Adipose tissue (tissue), 3 donors: ENCODE data around the gene LINC01488. TPM values are rescaled to one million over a fixed set of nuclear protein-coding genes. Genes with fewer than 3 reads are reported as not detected.

Experiments
- H3K27ac ChIP-seq: one replicate; pipeline ENCODE4 v1.5.1; 2013; ENCODE audit warnings: low read depth, low read length
- WGBS, 3 donors: extraction: QIAGEN DNeasy Blood & Tissue Kit; methylation state at CpG; one replicate each; pipeline ENCODE4 v1.1.7; 2013; 5-methylcytosine and 5-hydroxymethylcytosine counted together
- polyA plus RNA-seq, 3 donors: library from polyadenylated mRNA; stranded (reverse); fragments of 200-250 nt; gene quantifications; one replicate each; pipeline ENCODE4 v1.2.3, GENCODE V29; 2013
- donor health status: healthy with polysubstance abuse.
- donor health status: Bipolar disorder and iron deficiency.
- donor health status: healthy.

The LINC01488 gene
- polyA plus RNA-seq, 3 donors = not detected

DNA sequence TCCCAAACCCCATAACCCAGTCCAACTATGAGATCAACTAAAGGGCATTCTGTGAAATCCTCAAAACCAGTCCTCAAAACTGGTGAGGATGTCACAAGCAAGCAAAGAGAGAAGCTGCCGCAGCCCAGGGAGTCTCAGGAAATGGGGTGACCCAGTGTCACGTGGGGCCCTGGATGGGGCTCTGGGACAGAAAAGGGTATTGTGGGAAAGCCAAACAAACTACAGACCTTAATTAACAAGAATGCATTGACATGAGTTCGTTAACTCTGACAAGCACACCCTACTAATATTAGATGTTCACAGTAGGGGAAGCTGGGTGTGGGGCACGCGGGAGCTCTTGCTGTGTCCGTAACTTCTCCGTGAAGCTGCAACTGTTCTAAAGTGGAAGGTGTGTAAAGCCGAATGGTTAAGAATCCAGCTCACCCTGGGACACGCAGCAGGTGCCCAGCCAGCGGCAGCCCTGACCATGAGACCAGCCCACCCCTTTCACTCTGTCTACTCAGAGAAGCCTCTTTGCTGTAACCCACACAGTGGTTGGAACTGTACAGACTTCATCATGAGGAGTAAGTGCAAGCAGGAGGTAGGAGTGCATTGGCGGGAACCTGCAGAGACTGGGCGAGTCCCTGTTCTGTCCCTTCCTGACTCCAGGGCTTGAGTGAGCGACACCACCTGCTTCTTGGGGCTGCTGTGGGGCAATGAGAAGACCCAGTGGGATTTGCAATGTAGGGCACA lies 17.9 kb downstream of the LINC01488 start:
- H3K27ac ChIP-seq = no peak overlapping the region
- WGBS, 3 donors = 59 to 64% (median 61%) methylated on average over 13 of the region's 13 CpGs

DNA sequence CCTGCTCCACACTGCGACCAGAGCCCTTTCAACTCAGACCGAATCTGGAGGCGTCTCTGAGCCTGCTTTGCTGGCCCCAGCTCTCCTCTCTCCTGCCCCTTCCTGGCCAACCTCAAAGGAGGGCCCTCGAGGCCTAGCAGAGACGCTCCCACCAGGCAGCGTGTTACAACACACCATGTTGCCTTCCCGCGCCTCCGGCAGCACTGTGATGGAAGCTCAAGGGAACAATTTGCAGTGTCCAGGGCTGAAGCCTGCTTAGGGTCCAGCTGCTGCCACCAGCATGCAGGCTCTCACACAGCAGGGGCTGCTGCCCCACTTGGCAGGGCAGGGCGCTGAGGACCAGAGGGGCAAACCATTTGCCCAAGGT lies 18.4 kb downstream of the LINC01488 start:
- H3K27ac ChIP-seq = no peak overlapping the region
- 68 to 79% (median 79%) methylated on average over 10 of the region's 10 CpGs for WGBS, 3 donors

DNA sequence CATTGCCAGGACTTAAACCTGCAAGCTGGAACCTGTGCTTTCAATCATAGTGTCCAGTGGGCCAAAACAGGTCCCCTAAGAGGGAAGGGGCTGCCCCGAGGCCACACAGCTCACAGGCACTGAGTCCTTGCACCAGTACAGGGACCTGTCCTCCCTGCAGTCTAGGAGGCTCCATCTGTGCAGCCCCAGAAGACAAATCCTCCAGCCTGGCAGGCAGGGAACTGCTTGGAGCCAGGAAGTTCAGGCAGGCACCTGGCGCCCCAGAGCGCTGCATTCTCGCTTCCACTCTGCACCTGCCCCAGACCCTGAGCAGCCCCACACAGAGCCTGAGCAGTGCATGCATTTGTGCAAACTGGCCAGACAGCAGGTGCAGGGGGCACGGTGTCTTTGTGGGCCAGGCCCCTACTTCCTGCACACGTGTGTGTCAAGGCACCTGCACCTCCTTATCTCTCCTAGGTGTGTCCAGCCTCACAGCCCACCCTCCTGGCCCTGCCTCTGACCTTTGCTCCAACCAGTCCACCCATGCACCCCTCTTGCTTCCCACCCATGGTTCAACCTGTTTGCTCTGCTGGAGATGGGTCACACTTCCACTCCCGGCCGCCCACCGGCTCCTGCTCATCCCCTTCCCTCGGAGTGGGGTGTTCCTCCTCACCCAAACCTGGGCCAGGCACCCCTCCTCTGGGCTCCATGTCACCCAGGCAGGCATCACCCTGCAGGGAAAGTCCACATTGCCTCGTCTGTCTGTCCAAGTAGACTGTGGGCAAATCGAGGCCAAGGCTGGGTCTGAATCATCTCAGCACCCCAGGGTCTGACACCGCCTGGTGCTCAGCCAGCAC lies 19.0 kb downstream of the LINC01488 start:
- WGBS, 3 donors = 78 to 88% (median 84%) methylated on average over 13 of the region's 13 CpGs

DNA sequence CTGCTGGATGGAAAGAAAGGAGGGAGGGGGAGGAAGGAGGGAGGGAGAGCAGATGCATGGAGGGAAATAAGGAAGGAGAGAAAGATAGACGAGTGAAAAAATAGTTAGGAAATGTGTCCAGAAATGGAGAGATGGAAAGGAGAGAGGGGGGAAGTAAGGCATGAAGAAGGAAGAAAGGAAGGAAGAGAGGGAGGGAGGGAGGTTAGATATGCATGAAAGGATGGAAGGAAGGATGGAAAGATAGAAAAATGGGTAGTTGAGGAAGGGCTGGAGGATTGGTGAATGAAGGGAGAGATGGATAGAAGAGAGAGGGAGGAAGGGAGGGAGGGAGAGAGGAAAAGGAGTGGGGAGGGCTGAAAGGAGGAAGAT lies 19.6 kb downstream of the LINC01488 start:
- 62 to 74% (median 70%) methylated on average over 1 of the region's 1 CpG for WGBS, 3 donors
- no peak overlapping the region for H3K27ac ChIP-seq

More for the DNA sequence above, 19.0 kb downstream of the LINC01488 start:
- no peak overlapping the region for H3K27ac ChIP-seq

DNA sequence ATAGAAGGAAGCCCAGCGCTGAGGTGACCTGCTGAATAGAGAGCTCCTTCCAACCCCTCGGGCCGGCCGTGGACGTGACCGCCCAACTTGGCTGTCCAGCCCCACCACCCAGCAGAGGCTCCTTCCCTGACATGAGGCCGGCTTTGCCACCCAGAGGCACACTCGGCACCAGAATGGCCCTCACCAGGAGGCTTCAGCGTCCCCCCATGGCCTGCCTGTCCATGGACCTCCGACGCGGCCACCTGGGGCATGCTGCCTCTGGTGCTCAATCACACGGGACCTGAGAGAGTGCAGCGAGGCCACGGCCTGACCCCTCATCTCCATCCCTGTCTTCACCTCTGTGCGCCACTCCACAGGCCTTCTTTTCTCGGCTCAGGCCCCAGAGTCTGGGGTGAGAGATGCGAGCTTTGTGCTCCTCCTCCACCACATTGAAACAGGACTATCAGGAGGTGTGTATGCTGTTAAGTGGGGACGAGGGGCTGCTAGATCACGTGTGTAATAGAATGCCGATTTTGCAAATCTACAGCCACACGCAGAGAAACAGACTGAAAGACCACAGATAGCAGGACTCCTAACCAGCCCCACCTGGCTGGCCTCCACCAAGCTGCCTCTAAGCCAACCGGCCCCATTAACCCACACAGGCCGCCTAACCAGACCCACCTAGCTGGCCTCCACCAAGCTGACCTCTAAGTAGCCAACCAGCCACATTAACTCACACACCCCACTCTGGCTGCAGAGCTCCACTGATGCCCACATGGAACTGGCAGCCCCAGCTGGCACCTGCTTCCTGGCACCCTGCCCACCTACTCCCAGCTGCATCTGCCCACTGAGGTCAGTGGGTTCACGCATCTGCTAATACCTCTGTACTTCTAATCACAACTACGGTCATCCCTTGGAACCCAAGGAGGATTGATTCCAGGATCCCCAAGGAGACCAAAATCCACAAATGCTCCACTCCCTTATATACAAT lies 20.7 kb downstream of the LINC01488 start:
- no peak overlapping the region for H3K27ac ChIP-seq
- WGBS, 3 donors = 89 to 95% (median 94%) methylated on average over 26 of the region's 26 CpGs

DNA sequence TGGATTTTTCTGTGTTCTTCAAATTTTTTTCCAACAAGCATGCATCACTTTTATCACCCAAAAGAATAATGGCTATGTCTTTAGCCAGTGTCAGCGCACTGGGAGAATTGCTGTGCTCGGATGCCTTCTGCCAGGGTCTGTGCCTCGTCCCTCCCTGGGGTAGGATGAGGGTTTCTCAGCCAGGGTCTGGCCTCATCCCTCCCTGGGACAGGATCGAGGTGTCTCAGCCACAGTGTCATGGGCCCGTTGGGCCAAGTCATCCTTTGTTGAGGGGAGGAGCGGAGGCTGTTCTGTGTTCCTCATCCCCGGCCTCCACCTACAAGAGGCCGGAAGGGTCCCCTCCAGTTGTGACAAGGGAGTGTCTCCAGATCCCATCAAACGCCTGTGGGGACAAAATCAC lies 22.7 kb downstream of the LINC01488 start:
- H3K27ac ChIP-seq = no peak overlapping the region
- 87 to 94% (median 92%) methylated on average over 9 of the region's 9 CpGs for WGBS, 3 donors

DNA sequence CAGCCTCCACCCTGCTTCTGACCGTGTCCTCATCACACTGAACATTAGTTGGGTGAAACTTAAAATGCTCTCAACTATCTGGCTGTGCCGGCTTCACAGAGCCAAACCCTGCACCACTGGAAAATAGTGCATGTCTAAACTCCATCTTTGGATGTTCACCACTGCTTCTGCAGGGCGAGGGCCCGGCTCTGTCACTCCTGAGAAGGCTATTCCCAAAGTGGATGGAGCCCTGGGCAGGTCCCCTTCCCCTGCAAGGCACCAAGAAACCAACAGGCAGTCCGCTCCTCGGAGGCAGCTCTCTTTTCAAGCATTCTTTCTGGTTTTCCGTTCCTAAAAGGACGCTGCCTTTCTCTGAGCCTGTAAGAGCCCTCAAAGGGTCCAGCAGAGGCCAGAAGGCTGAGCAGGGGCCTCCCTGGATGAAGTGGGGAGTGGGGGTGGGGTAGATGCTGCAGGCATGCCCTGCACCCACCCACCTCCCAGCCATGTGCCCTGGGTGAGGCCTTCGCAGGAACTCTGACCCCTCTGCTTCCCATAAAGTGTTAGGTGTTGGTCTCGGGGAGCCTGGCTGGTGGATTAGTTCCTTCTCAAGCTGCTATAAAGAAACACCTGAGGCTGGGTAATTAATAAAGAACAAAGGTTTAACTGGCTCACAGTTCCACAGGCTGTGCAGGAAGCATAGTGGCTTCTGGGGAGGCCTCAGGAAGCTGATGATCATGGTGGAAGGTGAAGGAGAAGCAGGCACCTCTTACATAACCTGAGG lies 23.3 kb downstream of the LINC01488 start:
- WGBS, 3 donors = 87 to 94% (median 93%) methylated on average over 10 of the region's 10 CpGs
- no peak overlapping the region for H3K27ac ChIP-seq

DNA sequence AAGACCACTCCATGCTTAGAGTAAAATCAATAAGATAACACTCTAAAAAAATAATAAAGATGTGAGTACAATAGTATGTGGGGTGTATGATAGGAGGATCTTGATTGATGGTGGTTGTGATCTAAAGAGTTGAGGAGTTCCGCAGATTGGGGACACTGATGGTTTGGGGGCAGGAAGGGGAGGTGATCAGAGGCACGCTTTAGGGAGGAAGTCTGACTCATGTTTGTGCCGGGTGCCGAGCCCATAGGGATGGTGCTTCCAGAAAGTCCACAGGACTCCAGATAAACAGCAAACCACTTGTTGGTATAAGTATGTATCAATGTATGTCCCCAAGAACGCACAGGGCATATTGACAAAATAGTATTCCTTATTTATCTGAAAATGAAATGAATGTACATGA lies 27.5 kb downstream of the LINC01488 start:
- 42 to 61% (median 44%) methylated on average over 5 of the region's 5 CpGs for WGBS, 3 donors
- no peak overlapping the region for H3K27ac ChIP-seq

DNA sequence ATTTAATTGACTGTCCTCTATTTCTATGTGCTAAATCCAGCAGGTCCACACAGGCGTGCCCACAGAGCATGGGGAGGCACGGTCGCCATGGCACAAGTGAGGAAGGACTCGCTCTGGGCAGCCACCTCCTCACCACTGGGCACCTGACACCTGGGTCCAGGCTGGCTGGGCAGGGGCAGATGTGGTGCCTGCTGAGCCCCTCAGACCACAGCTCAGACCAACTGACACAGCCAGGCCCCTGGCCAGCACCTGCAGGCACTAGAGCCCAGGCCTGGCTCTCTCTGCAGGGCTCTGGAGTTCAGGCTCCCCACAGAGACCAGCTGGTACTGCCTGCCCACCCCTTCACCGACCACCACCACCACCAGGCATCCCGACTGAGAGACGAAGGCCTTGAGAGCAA lies 27.9 kb downstream of the LINC01488 start:
- 88 to 97% (median 94%) methylated on average over 7 of the region's 7 CpGs for WGBS, 3 donors

DNA sequence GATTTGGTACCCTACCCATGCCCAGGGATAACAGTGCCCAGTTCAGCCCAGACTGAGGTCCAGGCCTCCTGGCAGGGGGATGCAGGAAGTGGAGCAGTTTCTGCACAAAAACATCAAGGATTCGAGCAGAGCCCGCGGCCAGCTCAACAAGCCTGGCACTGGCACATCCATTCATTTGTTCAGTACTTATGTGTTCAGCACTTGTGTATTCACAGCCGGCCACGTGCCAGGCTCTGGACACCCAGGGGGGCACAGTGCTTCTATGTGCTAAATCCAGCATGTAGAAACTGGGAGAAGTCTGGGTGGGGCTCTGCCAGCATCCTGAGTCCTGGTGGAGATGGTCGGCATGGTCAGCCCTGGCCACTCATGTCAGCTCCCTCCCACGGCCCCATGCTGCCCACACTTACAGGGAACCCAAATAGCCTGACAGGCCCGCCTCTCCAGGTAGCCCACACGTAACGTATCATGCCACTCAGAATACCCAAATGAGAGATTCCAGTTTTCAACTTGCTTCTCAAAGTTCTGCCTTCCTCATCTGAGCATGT lies 28.5 kb downstream of the LINC01488 start:
- 86 to 94% (median 88%) methylated on average over 10 of the region's 10 CpGs for WGBS, 3 donors
- H3K27ac ChIP-seq = no peak overlapping the region

More for the DNA sequence above, 27.9 kb downstream of the LINC01488 start:
- no peak overlapping the region for H3K27ac ChIP-seq

DNA sequence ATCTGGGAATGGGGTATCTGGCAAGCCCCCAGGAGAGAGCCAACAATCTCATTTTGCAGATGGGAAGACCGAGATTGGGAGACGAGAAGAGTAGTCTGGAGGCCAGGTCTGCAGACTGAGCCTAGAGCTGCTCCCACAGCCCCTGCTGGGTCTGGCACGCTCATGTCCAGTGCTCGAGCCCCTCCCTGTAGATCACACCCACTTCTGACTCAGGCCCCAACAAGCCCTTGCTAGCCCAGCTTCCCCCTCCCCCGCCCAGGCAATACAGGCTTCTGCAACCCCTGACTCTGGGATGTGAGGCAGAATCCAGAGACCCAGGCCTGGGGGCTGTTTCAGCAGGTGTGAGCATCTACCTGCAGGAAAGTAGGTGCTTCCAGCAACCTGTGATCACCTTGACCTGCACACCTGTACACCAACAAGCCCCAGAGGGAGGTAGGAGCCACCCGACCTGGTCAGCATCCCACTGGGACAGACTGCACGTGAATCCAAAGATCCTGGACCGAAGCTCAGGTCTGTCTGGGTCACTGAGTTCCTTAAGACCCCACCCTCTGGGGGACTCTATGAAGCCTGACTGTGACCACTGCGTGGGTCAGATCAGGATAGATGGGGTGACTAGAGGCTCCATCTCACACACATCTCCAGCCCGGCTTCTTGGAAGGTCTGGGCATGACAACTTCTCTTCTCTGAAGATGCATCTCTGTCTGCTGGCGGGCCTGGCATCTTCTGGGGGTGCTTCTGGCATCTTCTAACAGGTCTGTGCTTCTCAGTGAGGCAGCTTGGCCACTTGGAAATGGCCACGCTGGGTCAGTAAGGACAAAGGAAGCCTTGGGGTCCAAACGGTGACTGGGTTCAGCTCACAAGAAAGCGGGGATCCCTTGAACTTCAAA lies 29.3 kb downstream of the LINC01488 start:
- H3K27ac ChIP-seq = no peak overlapping the region
- WGBS, 3 donors = 82 to 87% (median 87%) methylated on average over 14 of the region's 14 CpGs

DNA sequence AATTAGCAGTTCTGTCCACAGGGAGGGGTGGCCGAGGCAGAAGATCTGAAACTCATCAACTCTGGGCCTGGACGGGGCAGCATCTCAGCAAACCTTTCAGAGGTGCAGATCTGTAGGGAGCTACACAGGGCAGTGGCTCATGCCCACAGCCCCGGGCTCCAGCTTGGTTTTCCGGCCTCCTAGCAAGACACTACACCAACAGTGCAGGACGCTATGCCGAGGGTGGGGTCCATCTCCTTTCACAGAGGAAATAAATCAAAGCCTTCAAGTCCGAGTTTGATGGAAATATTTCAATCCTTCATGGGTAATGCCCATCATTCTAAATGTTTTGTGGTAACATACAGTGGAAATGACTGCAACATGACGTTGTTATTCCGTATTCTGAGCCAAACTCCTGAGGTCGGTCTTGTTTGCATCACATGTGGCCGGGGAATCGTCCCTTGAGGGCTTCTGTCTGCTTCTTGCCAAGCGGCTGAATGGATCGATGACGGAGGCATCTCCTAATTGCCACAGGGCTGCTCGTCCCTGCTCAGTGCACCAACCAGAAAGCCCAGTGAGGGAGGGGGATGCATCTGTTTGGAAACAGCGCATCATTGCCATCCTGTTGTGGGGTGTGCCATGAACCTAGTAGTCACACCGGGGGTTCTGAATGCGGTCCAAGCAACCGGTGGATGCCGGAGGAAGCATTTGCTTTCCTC lies 30.0 kb downstream of the LINC01488 start:
- H3K27ac ChIP-seq = no peak overlapping the region
- 67 to 78% (median 77%) methylated on average over 21 of the region's 21 CpGs for WGBS, 3 donors

DNA sequence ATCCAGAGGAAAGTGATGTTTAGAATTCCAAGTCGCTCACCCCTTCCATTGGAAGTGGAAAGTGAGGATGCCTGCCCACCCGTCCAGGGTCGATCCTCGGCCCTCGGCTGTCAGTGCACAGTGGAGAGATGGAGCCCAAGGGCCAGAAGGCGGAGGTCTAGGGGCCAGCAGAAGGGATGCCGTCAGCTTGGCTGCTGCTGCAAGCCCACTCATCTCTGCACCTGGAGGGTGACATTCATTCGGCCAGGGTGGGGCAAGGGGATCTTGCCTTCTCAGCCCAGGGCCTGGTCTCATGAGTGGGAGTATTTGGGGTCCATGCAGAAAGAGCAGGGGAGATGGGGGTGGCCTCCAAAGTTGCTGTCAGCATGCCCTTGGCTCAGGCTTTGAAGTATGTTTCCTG lies 30.7 kb downstream of the LINC01488 start:
- no peak overlapping the region for H3K27ac ChIP-seq
- WGBS, 3 donors = 87 to 92% (median 89%) methylated on average over 8 of the region's 8 CpGs

DNA sequence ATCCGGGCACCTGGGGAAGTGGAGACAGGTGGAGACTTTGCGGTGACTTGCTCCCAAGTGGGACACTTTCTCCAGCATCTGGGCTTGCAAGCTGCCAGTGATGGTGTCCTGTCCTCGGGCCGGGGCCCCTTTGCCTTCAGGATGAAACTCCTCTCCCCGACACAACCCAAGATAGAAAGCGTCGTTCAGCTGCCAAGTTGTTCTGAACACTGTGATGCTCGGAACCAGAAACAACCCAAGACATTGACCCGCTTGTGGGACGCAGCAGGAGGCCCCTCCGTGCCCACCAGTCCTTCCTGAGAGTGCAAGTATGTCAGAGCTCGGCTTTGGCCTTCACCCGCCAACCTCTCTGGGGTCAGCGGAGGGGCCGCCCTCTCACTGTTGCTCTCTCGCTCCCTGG lies 31.3 kb downstream of the LINC01488 start:
- H3K27ac ChIP-seq = no peak overlapping the region
- 88 to 91% (median 88%) methylated on average over 16 of the region's 16 CpGs for WGBS, 3 donors

DNA sequence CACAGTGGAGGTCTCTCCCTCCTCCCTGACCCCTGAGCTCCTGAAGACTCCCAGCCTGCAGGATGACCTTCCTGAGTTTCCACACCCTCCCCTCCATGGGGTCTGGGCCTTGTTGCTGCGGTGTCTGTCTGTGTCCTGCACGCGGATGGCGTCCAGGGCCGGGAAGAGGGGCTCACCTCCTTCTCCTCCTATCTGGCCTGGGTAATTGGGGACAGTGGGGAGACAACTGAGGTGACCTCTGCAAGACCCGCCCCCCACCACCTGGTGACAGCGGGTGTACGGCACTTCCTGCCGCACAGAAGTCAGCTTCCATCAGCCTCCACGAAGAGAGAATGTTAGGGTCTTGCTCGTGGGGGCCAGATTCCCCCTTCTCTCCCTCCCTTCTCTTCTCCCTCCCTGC lies 31.7 kb downstream of the LINC01488 start:
- 86 to 96% (median 93%) methylated on average over 11 of the region's 11 CpGs for WGBS, 3 donors
- H3K27ac ChIP-seq = no peak overlapping the region

DNA sequence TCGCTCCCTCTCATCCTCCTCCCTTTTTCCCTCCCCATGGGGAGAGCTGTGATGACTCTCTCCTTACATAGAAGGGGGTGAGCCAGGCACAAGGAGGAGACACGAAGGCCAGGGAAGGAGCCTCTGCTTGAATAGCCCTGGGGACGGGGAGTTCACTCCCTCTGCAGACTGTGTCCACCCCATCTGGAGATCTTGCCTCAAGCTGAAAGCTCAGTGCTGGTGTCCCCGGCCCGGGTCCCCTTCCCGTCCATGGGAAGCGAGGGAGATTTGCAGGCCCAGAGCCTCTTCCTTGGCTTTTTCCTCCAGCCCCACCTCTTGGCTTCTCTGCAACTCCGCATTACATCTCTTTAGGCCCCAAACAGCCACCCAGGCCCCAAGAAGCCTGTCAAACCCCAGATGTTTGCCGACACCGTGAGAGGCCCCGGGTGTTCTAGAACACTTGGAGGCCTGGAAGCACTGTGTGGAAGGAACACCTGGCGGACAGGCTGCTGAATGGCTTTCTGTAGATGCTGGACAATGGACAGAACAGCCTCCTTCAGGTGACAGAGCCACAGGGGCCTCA lies 32.3 kb downstream of the LINC01488 start:
- H3K27ac ChIP-seq = no peak overlapping the region
- WGBS, 3 donors = 86 to 94% (median 94%) methylated on average over 12 of the region's 12 CpGs
